Activated naive CD8-positive, alpha-beta T cell treated with anti-CD3 and anti-CD28 coated beads, Interleukin-2, amount 50 U/mL, for 16 hours (primary cell): Measurements from ENCODE around the gene UQCRQ.

Source experiments
- DNase-seq: peaks from one replicate; pipeline ENCODE4 v3.0.0-alpha.2; 2020; ENCODE audit warnings: low read depth, low spot score

UQCRQ gene

DNA sequence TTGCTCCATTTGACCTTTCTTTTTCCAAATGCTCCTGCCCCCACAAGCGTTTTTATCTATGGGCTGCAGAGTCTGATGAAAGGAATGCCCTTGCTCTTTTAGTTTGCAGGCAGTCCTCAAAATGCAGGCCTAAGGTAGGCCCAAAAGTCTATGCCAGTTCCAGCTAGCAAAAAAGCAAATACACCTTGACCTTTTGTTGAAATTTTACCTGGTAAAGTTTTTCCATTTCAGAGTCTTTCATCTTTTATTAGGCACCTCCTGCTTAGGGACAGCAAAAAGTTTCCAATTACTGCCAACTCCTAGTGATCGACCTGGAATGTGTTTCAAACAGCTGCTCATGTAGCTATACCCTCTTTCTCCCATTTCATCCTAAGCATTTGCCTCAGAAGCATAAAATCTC, 4.4 kb downstream of the UQCRQ start:
- DNase-seq = no peak

DNA sequence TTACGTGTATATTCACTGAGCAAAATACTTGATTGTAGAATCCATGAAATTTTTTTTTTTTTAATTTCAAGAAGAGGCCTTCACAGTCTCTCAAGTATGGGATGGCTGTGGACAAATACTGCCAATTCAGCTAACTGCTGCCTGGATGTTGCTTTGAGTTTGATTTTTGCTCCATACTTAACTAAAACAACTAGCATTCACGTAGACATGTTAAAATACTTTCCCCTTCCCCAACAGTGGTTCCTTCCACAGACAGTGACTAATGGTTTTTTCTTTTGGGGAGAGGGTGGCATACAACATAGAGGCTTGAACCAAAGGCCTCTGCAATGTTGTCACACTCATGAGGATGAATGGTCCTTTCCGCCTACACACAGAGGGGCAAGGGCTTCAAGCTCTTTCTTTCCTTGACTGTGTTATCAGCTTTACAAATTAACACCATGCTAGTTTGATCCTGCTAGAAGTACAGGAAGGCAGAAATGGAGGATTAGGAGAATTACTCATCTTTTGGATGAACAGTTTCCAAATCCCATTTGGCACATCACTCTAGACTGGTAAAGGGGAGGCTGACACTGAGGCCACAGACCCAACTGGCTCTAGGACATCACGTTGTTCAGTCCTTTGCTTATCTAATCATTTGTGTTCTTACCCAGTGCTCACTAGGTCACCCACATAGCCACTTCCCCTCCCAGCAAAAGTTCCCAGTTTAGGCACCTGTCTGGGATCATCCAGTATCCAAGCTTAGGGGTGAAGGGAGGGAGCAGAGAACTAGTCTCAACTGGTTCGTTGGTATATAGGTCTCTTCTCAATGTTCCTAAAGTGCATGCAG, 5.2 kb downstream of the UQCRQ start:
- no peak for DNase-seq

DNA sequence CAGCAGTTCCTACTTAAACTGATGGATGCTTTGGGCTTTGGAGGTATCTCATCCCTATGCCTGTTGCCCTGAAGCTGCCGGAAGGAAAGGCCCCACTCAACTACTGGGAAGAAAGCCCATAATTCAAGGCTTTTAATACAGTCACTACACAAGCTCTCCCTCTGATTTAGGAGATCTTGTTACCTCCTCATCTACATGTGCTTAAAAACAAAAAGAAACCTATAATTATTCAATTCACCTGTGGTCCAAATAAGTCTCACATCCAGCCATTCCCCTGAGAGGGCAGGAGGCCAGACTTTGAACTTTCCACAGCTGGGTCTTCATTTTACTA, 6.3 kb downstream of the UQCRQ start:
- no peak for DNase-seq

DNA sequence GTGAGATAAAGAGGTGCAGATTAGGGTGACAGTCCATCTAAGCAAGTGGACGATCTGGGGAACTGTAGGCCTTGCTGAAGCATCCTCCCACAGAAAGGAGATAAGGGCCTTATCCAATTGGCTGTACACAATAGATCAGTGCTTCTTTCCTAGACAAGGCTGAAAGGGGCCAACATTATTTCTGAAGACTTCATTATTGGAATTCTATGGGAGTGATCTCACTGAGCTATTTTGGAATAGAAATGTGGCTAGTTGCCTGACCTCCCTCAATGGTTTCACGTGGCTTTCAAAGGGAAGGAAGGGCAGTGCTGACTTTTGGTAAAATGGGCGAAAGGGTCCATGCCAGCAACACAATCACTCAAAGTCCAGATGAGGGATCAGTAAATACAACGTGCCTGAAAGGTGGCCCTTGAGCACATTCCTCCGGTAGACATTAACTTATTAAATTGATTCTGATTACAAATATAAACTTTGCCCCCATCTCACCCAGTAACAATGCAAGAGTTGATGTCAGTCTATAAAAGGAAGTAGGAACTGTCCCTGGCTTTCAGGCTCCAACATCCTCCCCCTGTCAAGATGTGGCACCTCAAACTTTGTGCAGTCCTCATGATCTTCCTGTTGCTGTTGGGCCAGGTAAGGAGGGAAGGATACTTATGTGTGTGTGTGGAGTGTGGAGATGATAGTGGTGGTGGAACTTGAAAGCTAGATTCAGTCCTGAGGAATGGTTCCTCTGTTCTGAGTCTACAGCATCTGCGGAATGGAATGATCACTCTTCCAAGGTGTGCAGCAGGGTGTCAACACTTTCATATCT, 6.9 kb downstream of the UQCRQ start, which contains the start of gene LEAP2:
TSS of gene LEAP2 (plus strand) at position 550 of the 811 bp plus-strand sequence. CDS start at position 577, 27 bp downstream.
- DNase-seq = no peak

DNA sequence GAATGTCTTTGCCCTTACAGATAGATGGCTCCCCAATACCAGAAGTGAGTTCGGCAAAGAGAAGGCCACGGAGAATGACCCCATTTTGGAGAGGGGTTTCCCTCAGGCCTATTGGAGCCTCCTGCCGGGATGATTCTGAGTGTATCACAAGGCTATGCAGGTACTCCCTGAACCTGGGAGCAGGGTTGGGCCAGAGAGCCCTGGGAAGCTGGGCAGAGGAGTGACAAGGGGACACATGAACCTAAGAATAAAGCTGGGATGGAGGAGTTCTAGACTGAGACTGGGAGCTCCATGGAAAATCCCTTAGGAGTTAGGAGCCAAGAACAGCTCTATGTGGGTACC, 7.5 kb downstream of the UQCRQ start:
- DNase-seq = no peak

DNA sequence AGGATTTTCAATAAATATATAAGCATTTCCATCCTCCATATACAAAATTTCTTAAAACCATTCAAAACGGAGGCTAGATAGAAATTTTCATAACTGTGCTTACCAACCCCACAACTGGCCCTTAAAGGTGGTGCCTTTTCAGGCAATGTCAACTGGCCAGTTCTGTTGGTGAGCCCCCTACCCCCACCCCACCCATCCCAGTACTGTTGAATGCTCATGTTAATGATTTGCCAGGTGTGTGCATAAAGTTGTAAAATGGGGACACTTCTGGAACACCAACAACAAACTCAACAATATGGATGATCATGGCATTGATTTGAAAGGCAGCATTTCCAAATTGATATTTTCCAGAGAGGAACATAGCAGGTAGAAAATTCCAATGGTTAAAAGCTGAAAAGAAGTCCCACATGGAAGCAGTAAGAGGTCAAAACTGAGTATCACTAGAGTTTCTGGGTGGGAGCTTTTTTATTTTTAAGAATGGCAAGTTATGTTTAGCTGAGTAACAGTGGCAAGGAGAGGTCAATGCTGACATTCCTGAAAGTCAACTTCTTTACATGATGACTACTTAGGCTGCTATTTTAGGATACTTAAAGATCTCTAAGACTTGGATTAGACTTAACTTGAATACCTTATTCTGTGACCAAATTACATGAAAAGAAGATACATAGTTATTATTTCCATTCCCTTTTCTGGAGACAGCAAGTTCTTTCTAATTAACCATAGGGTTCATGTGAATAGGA, 9.7 kb downstream of the UQCRQ start:
- DNase-seq = no peak

DNA sequence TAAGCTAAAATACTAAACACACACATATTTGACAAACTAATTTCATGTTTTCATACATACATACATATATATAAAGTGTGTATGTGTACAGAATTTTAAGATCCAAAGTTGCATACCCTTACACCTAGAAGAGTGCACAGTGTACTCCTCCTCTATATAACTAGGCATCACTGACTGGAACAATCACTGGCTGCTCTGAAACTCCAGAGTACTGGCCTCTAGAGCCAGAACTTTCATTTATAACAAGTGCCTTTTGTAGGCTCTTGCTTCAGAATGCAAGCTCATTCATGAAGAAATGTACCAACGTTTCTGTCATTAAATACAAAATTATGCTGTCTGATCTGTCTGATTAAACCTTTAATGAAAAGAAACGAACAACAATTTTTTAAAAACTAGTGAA, 11.0 kb downstream of the UQCRQ start:
- DNase-seq = no peak

DNA sequence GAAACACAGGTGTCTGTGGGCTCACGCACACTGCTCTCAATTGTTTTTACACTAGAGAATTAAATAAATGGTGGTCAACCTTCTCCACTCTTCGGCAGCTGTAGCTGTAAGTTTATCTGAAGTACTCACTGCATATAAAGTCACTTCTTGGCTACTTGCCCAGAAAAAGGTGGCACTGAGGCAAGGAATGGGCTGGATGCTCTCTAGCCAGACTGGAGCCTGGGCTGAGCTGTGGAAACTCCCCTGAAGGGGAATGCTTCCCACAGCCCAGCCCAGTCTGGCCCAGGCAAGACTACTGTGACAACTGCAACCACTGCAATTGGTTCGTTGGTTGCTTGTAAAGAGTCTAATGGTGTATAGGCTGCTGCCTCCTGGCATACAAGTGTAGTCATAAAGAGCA, 11.5 kb downstream of the UQCRQ start:
- DNase-seq = no peak

DNA sequence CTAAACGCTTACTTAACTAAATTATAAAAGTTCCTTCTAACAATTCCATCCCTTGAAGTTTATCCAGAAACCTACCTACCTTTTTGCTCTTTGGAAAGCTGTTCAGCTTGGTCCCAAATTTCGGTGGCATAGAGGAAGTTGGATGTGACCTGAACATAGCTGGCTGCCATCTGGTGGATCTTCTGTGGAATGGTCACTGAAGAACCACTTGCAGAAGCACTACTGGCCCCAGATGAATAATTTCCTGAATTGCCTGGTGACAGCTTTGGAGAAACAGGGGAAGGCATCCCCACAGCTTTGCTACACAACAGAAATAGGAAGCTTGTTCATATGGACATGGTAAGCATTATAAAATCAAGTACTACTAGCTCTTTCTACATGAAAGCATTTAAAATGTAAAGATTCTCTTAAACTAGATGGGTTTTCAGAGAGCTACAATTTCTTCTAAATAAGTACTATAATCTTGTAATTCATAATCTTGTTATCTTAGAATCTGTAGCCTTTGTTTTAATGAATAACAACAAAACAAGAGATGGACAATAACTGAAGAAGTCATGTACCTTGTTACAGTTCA, 16.9 kb downstream of the UQCRQ start:
- DNase-seq = no peak

DNA sequence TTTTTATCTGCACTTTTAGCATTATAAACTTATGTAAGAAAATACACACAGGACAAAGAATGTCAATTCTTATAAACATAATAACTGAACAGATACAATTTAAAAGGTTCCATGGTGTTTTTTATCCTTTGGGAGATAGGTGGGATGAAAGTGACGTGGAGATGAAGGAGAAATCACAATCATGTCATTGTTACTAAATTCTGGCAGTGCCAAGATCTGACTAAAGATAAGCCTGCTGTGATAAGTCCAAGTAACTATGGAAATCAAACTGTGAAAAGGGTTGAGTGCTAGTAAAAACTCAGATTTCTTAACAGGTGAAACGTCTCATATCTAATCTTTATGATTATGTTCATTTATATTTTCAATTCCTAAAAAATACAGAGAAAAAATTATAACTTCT, 18.1 kb downstream of the UQCRQ start:
- DNase-seq = no peak

DNA sequence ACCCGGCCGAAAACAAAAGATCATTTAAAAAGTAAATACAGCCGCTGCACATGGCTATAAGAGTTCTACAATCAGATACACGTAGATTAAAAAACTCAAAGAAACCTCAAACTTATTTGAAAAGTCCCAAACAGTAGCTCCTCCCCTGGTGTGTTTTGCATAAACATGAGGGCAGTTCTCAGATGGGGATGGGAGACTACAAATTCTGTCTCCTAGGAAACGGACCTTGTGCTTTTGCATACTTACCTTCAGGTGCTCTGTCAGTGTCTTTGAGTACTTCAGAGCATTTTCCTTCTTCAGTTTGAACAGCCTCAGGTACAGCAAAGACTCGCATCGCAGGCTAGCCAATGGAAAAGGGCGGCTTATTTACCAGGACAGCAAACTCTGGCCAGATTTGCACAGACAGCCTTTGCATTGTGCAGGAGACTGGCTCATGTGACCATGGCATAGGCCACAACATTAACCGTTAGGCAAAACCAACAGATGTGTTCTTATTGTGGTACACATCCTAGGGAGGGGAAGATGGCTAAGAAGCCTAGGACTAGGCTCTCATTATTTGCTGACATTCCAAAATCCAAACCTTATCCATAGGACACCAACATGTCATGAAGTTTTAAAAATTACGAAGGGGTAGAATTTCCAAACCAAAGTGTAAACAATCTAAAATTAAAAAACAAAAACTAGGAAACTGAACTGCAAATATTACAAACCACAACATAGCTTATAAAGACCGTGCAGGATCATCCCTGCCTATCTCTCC, 19.8 kb downstream of the UQCRQ start:
- no peak for DNase-seq

DNA sequence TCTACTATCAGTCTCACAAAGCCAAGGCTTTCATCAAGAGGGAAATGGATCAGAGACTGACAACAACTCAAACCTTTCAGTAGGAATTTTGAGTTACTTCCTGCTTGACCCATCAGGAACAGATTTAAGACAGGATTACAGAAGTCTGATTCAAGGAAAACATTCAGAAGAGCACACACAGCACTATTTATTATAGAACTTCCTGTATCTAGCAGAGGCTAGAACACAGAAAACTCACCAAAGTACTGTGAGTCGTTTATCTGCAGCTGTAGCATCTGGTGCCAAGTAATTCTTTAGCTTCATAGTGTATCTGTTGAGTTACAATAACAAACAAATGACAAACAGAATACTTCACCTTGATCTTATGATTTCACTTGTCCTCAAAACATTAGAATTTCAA, 20.8 kb downstream of the UQCRQ start:
- no peak for DNase-seq

DNA sequence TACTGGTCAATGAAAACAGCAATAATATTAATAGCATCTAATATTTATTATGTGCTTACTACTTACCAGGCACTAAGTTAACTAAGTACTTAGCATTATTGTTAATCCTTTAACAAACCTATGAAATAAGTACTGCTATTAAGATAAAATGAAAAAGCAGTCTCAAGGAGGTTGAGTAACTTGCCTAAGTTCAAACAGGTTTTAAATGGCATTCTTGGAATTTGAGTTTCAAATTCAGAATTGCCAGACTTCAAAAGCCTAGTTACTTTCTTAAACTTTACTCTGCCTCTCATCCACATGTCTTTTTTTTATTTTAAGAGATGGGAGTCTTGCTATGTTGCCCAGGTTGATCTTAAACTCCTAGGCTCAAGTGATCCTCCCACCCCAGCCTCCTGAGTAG, 23.1 kb downstream of the UQCRQ start:
- DNase-seq = no peak

DNA sequence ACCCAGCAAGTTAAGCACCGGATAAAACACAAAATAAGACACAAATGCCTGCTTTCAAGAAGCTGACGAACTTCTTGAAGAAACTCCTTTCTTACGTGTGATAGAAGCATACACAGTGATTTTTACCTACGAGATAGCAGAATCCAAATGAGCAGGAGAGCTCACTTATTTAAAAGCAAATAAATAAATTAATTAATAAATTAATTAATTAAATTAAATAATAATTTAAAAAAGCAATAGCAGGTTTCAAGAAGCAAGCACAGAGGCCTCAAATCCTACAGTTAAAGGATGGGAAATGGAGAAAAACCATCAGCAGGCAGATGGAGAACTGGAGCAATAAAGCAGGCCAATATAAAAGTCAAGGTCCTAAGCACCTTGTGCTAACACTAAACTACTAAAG, 24.4 kb downstream of the UQCRQ start:
- DNase-seq = no peak

DNA sequence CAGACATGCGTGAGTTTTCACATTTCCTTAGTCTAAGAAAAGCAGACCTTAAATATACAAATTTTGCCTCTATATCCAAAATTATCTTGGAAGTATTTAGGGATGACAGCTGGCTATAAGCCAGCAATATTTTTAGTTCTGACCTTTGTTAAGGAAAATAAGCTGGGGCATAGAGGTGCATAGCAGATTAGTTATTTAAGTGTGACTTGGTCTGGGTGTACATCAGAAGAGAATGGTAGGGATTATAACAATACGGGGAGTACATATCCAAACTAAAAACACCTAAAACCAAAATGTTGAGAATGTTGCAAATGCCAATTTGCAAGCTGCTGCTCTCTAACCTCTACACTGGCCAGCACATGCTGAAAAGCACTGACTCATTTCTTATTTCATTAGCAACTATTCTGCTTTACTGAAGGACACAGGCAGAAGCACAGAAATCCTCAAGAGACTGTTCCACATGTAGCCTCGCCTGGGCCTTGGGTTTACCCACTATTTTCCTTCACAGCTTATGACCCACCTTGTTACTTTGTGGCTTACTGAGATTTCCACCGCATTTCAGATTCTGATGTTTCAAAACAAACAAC, 29.4 kb downstream of the UQCRQ start:
- no peak for DNase-seq

DNA sequence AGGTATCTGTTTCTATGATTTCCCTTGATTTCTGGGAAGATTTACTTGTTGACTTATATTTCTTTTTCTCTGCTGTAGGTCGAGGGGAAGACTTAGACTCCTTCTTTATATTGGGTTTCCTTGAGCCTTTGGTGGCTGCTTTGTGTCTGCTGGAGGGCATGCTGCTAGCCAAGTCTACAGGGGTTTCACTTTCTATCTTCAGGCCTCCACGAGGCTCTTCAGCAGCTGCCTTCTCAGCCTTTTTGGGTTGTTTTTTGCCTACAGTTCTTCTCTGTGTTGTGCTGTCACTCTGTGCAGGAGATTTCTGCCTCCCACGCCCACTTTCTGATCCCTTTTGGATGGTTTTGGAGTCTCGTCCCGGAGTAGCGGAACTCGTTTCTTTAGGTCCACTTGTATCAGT, 30.2 kb downstream of the UQCRQ start:
- no peak for DNase-seq

DNA sequence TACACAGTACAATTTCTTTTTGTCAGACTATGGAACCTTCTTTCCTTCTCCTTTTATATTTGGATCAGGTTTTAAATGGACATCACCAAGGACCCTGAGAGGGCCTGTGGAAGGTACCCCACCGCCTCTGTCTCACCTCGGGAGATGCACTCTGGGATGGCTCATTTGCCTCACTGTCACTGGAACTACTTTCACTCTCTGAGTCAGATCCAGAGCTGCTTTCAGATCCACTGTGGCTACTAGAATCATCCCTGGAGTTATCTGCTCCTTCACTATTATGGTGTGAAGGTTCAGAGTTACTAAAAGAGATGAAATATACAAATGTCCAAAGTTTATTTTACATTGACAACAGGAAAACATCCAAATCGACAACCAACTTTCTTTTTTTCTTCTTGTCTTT, 31.7 kb downstream of the UQCRQ start:
- no peak for DNase-seq

DNA sequence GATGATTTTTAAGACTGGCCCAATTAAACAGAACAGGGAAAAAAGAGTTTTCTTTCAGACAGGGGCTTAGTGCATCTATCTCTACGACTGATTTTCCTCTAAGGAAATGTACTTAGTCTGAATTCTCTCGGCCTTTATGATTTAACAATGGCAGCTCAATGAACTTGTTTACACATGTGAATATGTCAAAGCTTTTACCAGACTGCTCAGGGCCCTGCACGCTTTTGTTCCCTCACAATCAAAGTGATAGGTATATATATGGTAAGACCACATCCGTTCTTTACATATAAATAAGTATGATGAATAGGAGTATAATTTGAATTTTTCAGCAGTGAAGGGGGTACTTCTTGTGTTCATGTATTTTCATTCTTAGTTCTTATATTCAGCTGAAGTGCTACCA, 34.6 kb downstream of the UQCRQ start:
- DNase-seq = no peak

DNA sequence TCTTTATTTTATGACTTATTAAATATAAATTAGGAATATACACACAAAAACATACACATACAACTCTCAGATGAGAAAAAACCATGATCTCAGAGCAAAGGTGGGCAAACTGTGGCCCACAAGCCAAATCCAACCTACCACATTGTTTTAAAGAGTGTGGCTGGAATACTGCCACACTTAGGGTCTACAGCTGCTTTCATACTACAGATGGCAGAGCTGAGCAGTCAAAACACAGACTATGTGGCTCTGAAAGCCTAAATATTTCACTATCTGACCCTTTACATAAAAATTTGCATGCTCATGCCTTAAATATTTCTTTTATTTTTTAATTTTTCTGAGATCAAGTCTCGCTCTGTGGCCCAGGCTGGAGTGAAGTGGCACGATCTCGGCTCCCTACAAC, 35.3 kb downstream of the UQCRQ start:
- no peak for DNase-seq

DNA sequence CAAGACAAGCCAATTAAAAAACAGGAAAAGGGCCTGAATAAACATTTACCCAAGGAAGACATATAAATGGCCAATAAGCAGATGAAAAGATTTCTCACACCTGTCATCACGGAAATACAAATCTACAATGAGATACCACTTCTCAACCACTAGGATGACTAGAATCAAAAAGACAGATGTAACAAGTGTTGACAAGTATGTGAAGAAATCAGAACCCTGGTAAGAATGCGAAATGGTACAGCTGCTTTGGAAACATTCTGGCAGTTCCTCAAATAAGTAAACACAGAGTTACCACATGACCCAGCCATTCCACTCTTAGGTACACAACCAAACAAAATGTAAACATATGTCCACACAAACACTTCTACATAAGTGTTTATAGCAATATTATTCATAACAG, 39.5 kb downstream of the UQCRQ start:
- no peak for DNase-seq

DNA sequence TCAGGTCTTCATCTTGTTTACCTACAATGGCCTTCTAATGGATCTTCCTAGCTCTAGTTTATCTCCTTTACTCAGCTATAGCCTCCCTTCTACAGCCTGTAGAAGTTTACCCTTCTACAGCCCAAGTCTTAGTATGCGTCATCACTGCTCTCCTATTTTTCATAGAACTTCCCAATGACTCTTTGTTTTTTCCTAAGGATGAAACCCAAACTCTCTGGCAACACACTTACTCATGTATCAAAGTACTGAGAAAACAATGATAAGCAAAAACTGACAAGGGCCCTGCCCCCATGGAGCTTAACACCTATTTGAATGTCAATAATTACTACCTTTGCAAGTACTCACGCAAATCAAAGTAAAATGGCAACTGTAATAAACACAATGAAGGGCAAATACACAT, 40.7 kb downstream of the UQCRQ start:
- DNase-seq = no peak
